Adrenal gland (tissue), 5 donors: Measurements from ENCODE around the gene SPTB.

Source experiments
- CTCF ChIP-seq, 6 experiments: fragments of 450-650 bp in 4 of 6; fragments of 200-600 bp in 2 of 6; sonication (generic) in 1 of 6; IDR thresholded peaks; 1 replicate in 5 of 6; 2 replicates in 1 of 6; pipeline versions ENCODE4 v1.5.1 to v1.8.0; 2016 to 2021; ENCODE audit warnings: antibody characterized with exemption in 6 of 6, mild to moderate bottlenecking in 2 of 6, moderate library complexity in 1 of 6
- POLR2A ChIP-seq, 2 donors: fragments of 450-650 bp; IDR thresholded peaks; one replicate each; pipeline ENCODE4 v1.6.1; 2017; ENCODE audit warnings: antibody characterized with exemption in 2 of 2, mild to moderate bottlenecking in 2 of 2, moderate library complexity in 1 of 2
- donor health status: DM: no; HTN: no; CAD: no.

GRCh38 chr14:64730681-64731080 lies 149.0 kb downstream of the SPTB start:
- TF ChIP-seq CTCF (IDR thresholded peaks at IDR 0.05), result no peak
- TF ChIP-seq POLR2A (IDR thresholded peaks at IDR 0.05), result no peak
